ENCODE results near the gene PKHD1.

The PKHD1 gene

GRCh38 chr6:51620971-51621370, 466.4 kb downstream of the PKHD1 start:
- Histone ChIP-seq H3K4me3 (no peak overlapping the region), H3K4me1 (no peaks in the 10 kb centered on the region), H3K36me3 (no peaks in the 10 kb centered on the region), H3K9ac (no peak overlapping the region), H4K20me1 (no peaks in the 10 kb centered on the region), H3K27me3 (no peaks in the 10 kb centered on the region), H3K4me2 (no peak overlapping the region), H3K27ac (no peak overlapping the region), H3K9me3 (no peaks in the 10 kb centered on the region)
- no peak for TF ChIP-seq Cebpa-rat (IDR thresholded peaks at IDR 0.05)

DNA sequence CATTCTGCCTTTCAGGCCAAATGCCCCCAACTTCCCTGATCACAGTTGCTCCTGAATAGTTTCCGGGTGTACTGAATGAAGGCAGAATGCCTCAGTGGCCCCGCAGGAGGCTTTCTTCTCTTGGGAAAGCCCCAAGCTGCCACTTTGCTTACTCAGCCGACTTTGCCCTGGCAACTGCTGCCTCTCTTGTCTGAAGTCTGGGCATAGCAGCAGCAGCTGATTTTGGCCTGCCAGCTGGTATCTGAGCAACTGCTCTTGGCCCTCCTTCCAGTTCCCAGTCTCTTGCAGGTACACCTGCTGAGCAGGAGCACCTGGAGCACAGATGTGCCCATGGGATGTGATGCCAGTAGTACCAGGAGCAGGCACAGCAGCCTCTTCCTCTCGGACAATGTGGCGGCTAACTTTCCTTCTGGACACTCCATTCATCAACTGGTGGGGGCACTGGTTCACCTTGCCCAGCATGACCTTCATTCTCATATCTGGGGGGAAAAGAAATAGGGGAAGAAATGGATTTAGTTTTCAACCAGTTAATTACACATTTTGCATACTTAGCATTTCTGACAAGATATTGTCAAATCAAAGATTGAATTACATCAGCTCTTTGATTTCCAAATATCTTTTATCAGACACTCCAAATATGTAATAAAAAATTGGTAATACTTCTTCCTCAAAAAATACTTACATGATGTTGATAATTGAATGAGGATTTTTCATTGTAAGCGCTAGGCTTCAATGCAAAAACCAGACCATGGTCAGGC, 468.2 kb downstream of the PKHD1 start:
- H4K20me1 ChIP-seq, result no peaks in the 10 kb centered on the region
- no peak overlapping the region for H3K27ac ChIP-seq
- TF ChIP-seq Cebpa-rat (IDR thresholded peaks at IDR 0.05), result no peak
- H3K27me3 ChIP-seq, result no peaks in the 10 kb centered on the region
- H3K36me3 ChIP-seq, result no peaks in the 10 kb centered on the region
- H3K9ac ChIP-seq, result no peak overlapping the region
- H3K4me3 ChIP-seq, result no peak overlapping the region
- H3K9me3 ChIP-seq, result no peaks in the 10 kb centered on the region
- H3K4me1 ChIP-seq, result no peaks in the 10 kb centered on the region
- H3K4me2 ChIP-seq, result no peak overlapping the region

DNA sequence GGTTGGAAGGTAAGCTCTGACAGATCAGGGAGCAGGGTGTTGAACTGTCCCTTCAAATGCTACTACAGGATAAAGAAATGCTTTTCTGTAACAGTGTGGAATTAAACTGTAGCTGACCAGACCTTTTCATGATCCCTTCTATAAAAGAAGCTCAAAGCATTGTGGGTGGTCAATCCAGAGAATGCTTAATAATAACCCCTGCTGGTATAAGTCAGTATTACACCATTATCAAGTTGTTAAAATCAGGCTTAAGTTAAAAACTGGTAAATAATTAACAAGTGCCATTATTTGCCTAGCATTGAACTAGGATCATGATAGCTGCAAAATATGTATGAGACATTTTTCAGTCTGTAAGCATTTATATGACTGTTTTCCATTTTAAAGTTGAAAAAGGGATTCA, 468.9 kb downstream of the PKHD1 start:
- no peak overlapping the region for H3K4me2 ChIP-seq
- no peak for TF ChIP-seq Cebpa-rat (IDR thresholded peaks at IDR 0.05)
- no peaks in the 10 kb centered on the region for H3K27me3 ChIP-seq
- H3K4me3 ChIP-seq, result no peak overlapping the region
- no peak overlapping the region for H3K27ac ChIP-seq
- H4K20me1 ChIP-seq, result no peaks in the 10 kb centered on the region
- H3K9me3 ChIP-seq, result no peaks in the 10 kb centered on the region
- no peaks in the 10 kb centered on the region for H3K36me3 ChIP-seq
- no peak overlapping the region for H3K9ac ChIP-seq
- H3K4me1 ChIP-seq, result no peaks in the 10 kb centered on the region

DNA sequence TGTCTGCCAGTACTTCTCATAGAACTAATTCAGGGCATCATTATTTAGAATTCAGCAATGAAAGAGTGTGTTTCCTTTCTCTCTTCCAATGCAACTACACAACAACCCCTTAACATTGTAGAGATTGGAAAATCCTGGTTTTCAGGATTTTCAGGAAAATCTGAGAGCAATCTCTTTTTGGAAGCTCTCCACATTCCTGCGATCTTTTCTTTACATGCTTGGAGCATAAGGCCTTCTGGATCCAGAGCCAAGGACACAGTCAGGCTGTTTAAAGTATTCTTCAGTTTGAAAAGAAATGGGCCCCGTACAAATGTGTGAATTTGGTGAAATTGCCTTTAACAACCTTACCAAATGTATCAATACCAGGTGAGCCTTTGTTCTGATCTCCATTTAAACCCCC, 469.7 kb downstream of the PKHD1 start:
- Histone ChIP-seq H3K4me3 (no peak overlapping the region), H3K27ac (no peak overlapping the region), H3K4me1 (no peaks in the 10 kb centered on the region), H3K27me3 (no peaks in the 10 kb centered on the region), H3K4me2 (no peak overlapping the region), H4K20me1 (no peaks in the 10 kb centered on the region), H3K9me3 (no peaks in the 10 kb centered on the region), H3K9ac (no peak overlapping the region), H3K36me3 (no peaks in the 10 kb centered on the region)
- no peak for TF ChIP-seq Cebpa-rat (IDR thresholded peaks at IDR 0.05)

- Histone ChIP-seq H3K4me1 (no peaks in the 10 kb centered on the region), H4K20me1 (no peaks in the 10 kb centered on the region), H3K4me3 (no peak overlapping the region), H3K36me3 (no peaks in the 10 kb centered on the region), H3K27me3 (no peaks in the 10 kb centered on the region), H3K9me3 (no peaks in the 10 kb centered on the region), H3K27ac (no peak overlapping the region), H3K9ac (no peak overlapping the region), H3K4me2 (no peak overlapping the region)
- no peak for TF ChIP-seq Cebpa-rat (IDR thresholded peaks at IDR 0.05)
These were observed 471.2 kb downstream of the PKHD1 start for GRCh38 chr6:51616243-51616642.

DNA sequence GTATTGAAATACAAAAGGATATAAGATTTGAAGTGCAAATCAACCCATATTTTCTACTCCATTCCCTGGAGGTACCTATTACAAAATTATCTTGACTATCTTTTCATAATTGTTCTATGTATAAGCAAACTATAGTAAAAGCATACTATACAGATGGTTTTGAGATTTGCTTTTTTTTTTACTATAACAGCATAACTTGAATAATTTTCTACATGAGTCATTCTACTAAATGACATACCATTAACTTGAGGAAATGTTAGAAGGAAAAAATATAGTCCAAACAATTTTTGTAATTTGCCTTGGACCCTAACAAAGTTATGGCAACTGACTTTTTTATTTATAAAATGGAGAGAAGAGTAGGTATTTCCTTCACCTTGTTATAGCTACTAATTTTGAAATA, 472.7 kb downstream of the PKHD1 start:
- Histone ChIP-seq H3K4me1 (no peaks in the 10 kb centered on the region), H4K20me1 (no peaks in the 10 kb centered on the region), H3K27ac (no peak overlapping the region), H3K9ac (no peak overlapping the region), H3K4me3 (no peak overlapping the region), H3K9me3 (no peaks in the 10 kb centered on the region), H3K36me3 (no peaks in the 10 kb centered on the region), H3K27me3 (no peaks in the 10 kb centered on the region), H3K4me2 (no peak overlapping the region)
- no peak for TF ChIP-seq Cebpa-rat (IDR thresholded peaks at IDR 0.05)

DNA sequence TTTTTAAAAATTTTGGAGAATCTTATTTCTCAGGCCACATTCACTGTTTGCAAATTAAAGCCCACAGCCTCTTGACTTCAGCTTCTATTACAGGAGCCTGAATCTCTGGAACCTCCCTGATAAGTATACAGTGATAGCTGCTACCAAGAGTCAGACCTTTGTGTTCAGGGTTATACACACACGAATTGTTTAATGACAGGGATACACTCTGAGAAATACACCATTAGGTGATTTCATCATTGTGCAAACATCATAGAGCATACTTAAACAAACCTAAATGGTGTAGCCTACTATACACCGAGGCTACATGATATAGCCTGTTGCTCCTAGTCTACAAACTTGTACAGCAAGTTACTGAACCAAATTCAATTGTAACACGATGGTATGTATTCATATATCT, 473.9 kb downstream of the PKHD1 start:
- H3K9me3 ChIP-seq, result no peaks in the 10 kb centered on the region
- H3K4me3 ChIP-seq, result no peak overlapping the region
- no peak for TF ChIP-seq Cebpa-rat (IDR thresholded peaks at IDR 0.05)
- H3K9ac ChIP-seq, result no peak overlapping the region
- no peak overlapping the region for H3K4me2 ChIP-seq
- no peaks in the 10 kb centered on the region for H3K27me3 ChIP-seq
- no peaks in the 10 kb centered on the region for H4K20me1 ChIP-seq
- H3K4me1 ChIP-seq, result no peaks in the 10 kb centered on the region
- no peaks in the 10 kb centered on the region for H3K36me3 ChIP-seq
- H3K27ac ChIP-seq, result no peak overlapping the region

GRCh38 chr6:51608932-51609331, 478.5 kb downstream of the PKHD1 start:
- Histone ChIP-seq H3K9ac (no peak overlapping the region), H3K36me3 (no peaks in the 10 kb centered on the region), H3K4me1 (no peaks in the 10 kb centered on the region), H3K27ac (no peak overlapping the region), H3K4me3 (no peak overlapping the region), H3K9me3 (no peaks in the 10 kb centered on the region), H4K20me1 (no peaks in the 10 kb centered on the region), H3K27me3 (no peaks in the 10 kb centered on the region), H3K4me2 (no peak overlapping the region)
- TF ChIP-seq Cebpa-rat (IDR thresholded peaks at IDR 0.05), result no peak

GRCh38 chr6:51608383-51608782, 479.0 kb downstream of the PKHD1 start:
- no peak overlapping the region for H3K9ac ChIP-seq
- no peak overlapping the region for H3K4me2 ChIP-seq
- H3K27me3 ChIP-seq, result no peaks in the 10 kb centered on the region
- H3K4me1 ChIP-seq, result no peaks in the 10 kb centered on the region
- no peak overlapping the region for H3K27ac ChIP-seq
- no peak overlapping the region for H3K4me3 ChIP-seq
- no peaks in the 10 kb centered on the region for H3K36me3 ChIP-seq
- no peaks in the 10 kb centered on the region for H3K9me3 ChIP-seq
- no peaks in the 10 kb centered on the region for H4K20me1 ChIP-seq
- TF ChIP-seq Cebpa-rat (IDR thresholded peaks at IDR 0.05), result no peak

DNA sequence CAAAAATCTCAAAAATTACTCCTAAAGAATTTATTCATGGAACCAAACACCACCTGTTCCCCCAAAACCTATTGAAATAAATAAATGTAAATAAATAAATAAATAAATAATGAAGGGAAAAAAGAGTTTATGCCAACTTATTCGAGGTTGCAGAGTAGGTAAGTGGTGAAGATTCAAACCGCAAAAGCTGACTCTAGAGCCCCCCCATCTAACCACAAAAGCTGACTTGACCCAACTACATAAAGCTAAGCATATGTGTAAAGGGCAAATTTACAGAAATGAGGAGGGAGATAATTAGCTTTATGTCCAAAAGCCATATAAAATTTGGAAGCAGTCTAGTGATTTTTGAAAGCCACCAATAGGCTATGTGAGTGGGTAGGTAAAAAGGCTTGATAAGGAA, 486.9 kb downstream of the PKHD1 start:
- Histone ChIP-seq H3K27ac (no peak overlapping the region), H3K27me3 (no peaks in the 10 kb centered on the region), H3K9me3 (peaks cover 14% of the 10 kb centered on the region), H4K20me1 (no peaks in the 10 kb centered on the region), H3K4me2 (no peak overlapping the region), H3K36me3 (no peaks in the 10 kb centered on the region), H3K9ac (no peak overlapping the region), H3K4me3 (no peak overlapping the region), H3K4me1 (0 out of 2 replicates have a peak, but pooled peaks cover 5% of the 10 kb centered on the region)
- no peak for TF ChIP-seq Cebpa-rat (IDR thresholded peaks at IDR 0.05)

DNA sequence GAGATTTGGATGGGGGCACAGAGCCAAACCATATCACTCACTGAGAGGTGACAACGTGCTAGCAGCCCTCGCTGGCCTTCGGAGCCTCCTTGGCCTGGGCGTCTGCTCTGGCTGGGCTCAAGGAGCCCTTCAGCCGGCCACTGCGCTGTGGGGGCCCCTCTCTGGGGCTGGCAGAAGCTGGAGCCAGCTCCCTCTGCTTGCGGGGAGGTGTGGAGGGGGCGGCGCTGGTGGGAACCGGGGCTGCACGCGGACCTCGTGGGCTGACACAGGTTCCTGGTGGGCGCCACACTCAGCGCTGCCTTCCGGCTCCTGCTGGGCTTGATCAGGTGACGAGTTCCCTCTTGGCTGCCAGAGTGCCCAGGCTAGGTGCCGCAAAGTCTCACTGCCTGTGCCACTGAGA, 489.2 kb downstream of the PKHD1 start:
- 0 out of 2 replicates have a peak, but pooled peaks cover 5% of the 10 kb centered on the region for H3K4me1 ChIP-seq
- TF ChIP-seq Cebpa-rat (IDR thresholded peaks at IDR 0.05), result no peak
- no peak overlapping the region for H3K9ac ChIP-seq
- no peaks in the 10 kb centered on the region for H4K20me1 ChIP-seq
- H3K36me3 ChIP-seq, result no peaks in the 10 kb centered on the region
- H3K4me2 ChIP-seq, result no peak overlapping the region
- H3K27ac ChIP-seq, result no peak overlapping the region
- no peaks in the 10 kb centered on the region for H3K27me3 ChIP-seq
- H3K9me3 ChIP-seq, result peaks cover 14% of the 10 kb centered on the region
- no peak overlapping the region for H3K4me3 ChIP-seq
